Measurements from ENCODE around the gene RBBP8NL. TPM values are rescaled to one million over a fixed set of nuclear protein-coding genes. Genes with fewer than 3 reads are reported as not detected.

Gene RBBP8NL
- total RNA-seq, 2 donors from 2014 or later = not detected

GRCh38 chr20:62410746-62411478, 16.4 kb downstream of the RBBP8NL start:
- TF ChIP-seq, protein P1, sequence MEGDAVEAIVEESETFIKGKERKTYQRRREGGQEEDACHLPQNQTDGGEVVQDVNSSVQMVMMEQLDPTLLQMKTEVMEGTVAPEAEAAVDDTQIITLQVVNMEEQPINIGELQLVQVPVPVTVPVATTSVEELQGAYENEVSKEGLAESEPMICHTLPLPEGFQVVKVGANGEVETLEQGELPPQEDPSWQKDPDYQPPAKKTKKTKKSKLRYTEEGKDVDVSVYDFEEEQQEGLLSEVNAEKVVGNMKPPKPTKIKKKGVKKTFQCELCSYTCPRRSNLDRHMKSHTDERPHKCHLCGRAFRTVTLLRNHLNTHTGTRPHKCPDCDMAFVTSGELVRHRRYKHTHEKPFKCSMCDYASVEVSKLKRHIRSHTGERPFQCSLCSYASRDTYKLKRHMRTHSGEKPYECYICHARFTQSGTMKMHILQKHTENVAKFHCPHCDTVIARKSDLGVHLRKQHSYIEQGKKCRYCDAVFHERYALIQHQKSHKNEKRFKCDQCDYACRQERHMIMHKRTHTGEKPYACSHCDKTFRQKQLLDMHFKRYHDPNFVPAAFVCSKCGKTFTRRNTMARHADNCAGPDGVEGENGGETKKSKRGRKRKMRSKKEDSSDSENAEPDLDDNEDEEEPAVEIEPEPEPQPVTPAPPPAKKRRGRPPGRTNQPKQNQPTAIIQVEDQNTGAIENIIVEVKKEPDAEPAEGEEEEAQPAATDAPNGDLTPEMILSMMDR (IDR thresholded peaks at IDR 0.05) = no peak
- H3K9me3 ChIP-seq = no peaks in the 10 kb centered on the region
- H3K27me3 ChIP-seq = no peaks in the 10 kb centered on the region

DNA sequence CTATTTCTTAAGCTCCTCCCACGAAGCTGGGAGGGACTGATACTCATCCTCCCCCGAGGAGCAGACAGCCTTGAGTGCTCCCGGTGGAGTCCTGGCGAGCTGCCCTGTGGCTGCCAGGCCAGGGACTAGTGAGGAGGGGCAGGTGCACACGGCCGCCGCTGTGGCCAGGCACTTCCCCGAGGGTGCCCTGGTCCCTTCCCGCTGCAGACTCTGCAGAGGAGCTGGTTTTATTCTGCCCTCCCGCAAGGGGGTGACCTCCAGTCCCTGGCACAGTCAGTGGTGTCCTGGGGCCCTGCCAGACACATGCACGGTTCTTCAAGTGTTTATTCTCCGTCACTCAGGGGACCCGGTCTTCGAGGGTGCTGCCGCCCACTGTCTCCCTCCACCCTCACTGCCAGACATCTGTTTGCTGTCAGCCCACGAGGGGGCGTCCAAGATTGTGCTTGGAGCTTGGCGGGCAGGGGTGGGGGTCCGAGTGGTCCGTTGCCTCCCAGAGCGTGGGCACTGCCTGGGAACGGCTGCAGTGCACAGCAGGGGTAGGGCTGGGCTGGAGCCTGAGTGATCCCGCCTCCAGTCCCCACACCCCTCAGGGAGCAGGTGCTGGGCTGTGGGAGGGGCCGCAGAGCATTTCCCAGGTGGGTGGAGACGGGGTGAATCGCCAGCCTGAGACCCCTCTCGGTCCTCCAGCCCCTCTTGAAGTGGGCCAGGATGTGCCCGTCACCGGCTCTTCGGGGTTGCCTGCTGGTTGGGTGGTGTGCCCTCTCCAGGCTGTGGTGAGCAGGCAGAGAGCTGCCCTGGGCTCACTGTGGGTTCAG, 17.2 kb downstream of the RBBP8NL start:
- Histone ChIP-seq H3K27me3 (no peaks in the 10 kb centered on the region), H3K27ac (no peak overlapping the region), H3K4me3 (no peak overlapping the region), H3K9me3 (no peaks in the 10 kb centered on the region), H3K36me3 (no peaks in the 10 kb centered on the region), H3K4me1 (peaks cover 0 to 34% of the 10 kb centered on the region in 2 donors)
- no peak for DNase-seq (ENCODE audit: low spot score)
- TF ChIP-seq, protein P1 (IDR thresholded peaks at IDR 0.05) = peak; percentile 36 to 73

More at GRCh38 chr20:62410746-62411478, 16.4 kb downstream of the RBBP8NL start:
- Histone ChIP-seq H3K4me1 (peaks cover 0 to 27% of the 10 kb centered on the region in 2 donors), H3K27ac (no peak overlapping the region), H3K4me3 (no peak overlapping the region), H3K36me3 (no peaks in the 10 kb centered on the region)
- no peak for DNase-seq (ENCODE audit: low spot score)

- Histone ChIP-seq H3K27ac (no peak overlapping the region), H3K4me1 (peaks cover 0 to 43% of the 10 kb centered on the region in 2 donors), H3K27me3 (no peaks in the 10 kb centered on the region), H3K4me3 (no peak overlapping the region), H3K36me3 (no peaks in the 10 kb centered on the region), H3K9me3 (no peaks in the 10 kb centered on the region)
- DNase-seq (ENCODE audit: low spot score) = no peak
- TF ChIP-seq, protein P1 (IDR thresholded peaks at IDR 0.05) = no peak
These were observed 18.1 kb downstream of the RBBP8NL start for GRCh38 chr20:62409086-62409853.

- Histone ChIP-seq H3K4me3 (no peak overlapping the region), H3K27me3 (no peaks in the 10 kb centered on the region), H3K36me3 (no peaks in the 10 kb centered on the region), H3K27ac (no peak overlapping the region), H3K9me3 (no peaks in the 10 kb centered on the region), H3K4me1 (peaks cover 0 to 44% of the 10 kb centered on the region in 2 donors)
- no peak for DNase-seq (ENCODE audit: low spot score)
- TF ChIP-seq, protein P1 (IDR thresholded peaks at IDR 0.05) = no peak
These were observed 18.7 kb downstream of the RBBP8NL start for GRCh38 chr20:62408640-62409039.

DNA sequence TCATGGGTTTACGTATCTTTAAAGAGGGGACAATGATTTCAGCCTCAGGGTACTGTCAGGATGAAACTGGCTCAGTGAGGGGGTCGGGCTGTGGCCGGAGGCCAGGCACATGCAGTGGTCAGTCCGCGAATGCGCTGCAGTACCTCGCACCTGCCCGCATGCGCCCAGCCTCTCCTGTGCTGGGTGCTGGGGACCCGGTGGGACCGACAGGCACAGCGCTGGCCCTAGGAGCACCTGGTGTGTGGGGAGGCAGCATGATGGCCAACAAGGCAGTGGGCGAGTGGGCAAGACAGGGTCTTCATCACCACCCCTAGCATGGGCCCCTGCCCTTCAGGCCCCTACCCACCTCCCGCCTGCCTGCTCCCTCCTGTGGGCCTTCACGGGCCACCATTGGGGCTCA, 19.3 kb downstream of the RBBP8NL start:
- DNase-seq (ENCODE audit: low spot score) = no peak
- TF ChIP-seq, protein P1 (IDR thresholded peaks at IDR 0.05) = no peak
- H3K27me3 ChIP-seq = no peaks in the 10 kb centered on the region
- peak overlapping the region in 1 of 2 donors; percentile 31 for H3K27ac ChIP-seq
- no peaks in the 10 kb centered on the region for H3K36me3 ChIP-seq
- H3K4me3 ChIP-seq = no peak overlapping the region
- H3K4me1 ChIP-seq = peaks cover 0 to 44% of the 10 kb centered on the region in 2 donors
- no peaks in the 10 kb centered on the region for H3K9me3 ChIP-seq
